Pancreas (tissue), 10 donors: ENCODE data around the gene C2orf68. TPM values are rescaled to one million over a fixed set of nuclear protein-coding genes. Genes with fewer than 3 reads are reported as not detected.
"Not testable (repeated sequence)": the region's sequence is repeated elsewhere in the genome, so short reads cannot be mapped to it uniquely, and the experiment has no call there.

Experiments used
- ATAC-seq, 4 donors: fragments of 200-7000 bp; cut with Tn5 transposase; one replicate each; pipeline versions ENCODE4 v1.8.0 to v1.9.1; 2020; ENCODE audit warnings: mild to moderate bottlenecking in 4 of 4, moderate library complexity in 4 of 4
- DNase-seq, 6 donors: peaks; one replicate each; pipeline ENCODE4 v3.0.0-alpha.2; 2020
- FAIRE-seq: peaks from 2 replicates; lab custom pipeline; 2012; peaks lifted over from hg19 to GRCh38; lab: Jason Lieb, UNC
- H3K27ac ChIP-seq, 4 donors: fragments of 200-600 bp; sonication (generic); 1 replicate in 3 of 4; 2 replicates in 1 of 4; pipeline versions ENCODE4 v1.5.0 to v1.8.0; 2020
- H3K27me3 ChIP-seq, 4 donors: fragments of 200-600 bp; one replicate each; pipeline ENCODE4 v1.8.0; 2021
- H3K36me3 ChIP-seq, 3 donors: fragments of 200-600 bp; sonication (generic) in 1 of 3; one replicate each; pipeline versions ENCODE4 v1.5.0 to v1.8.0; 2020 to 2021
- H3K4me1 ChIP-seq, 3 donors: fragments of 200-600 bp; one replicate each; pipeline ENCODE4 v1.8.0; 2021
- H3K4me3 ChIP-seq, 4 donors: fragments of 200-600 bp; sonication (generic) in 2 of 4; one replicate each; pipeline versions ENCODE4 v1.5.0 to v1.8.0; 2020 to 2021
- H3K9me3 ChIP-seq, 4 donors: fragments of 200-600 bp; one replicate each; pipeline ENCODE4 v1.8.0; 2021
- WGBS, 2 donors: extraction: QIAGEN DNeasy Blood & Tissue Kit; methylation state at CpG; one replicate each; pipeline ENCODE4 v1.1.7; 2013; 5-methylcytosine and 5-hydroxymethylcytosine counted together
- intact Hi-C, 3 donors: fragments of 100-400 bp; cut with DNase I; formaldehyde crosslinking; loops; one replicate each; pipeline versions ENCODE4 v1.11.1 to v1.14.2; 2022
- polyA plus RNA-seq, 2 donors: library from polyadenylated mRNA; stranded (reverse); fragments of 200-250 nt; gene quantifications; one replicate each; pipeline ENCODE4 v1.2.3, GENCODE V29; 2013
- total RNA-seq, 6 donors: library from RNA; stranded (reverse); fragmentation: NEBNext Ultra II Directional in 4 of 6; extraction: Animal tissue kit (Norgen Biotek cat#: 25700) in 4 of 6; gene quantifications; one replicate each; pipeline versions ENCODE4 v1.2.1 to v1.2.4, GENCODE V29; 2021 to 2023
- TF ChIP-seq, protein P1 (sequence below), 4 donors: fragments of 200-600 bp; sonication (generic) in 3 of 4; IDR thresholded peaks; one replicate each; pipeline versions ENCODE4 v1.5.0 to v1.8.0; 2021; ENCODE audit warnings: antibody characterized with exemption in 4 of 4
- donor health status: healthy with polysubstance abuse.
- donor health status: DM: no; HTN: no; CAD: no; lungs with moderate emphysema.
- donor health status: DM: no; HTN: no; CAD: no.
- donor health status: control.
- donor health status: control.
- donor health status: Bipolar disorder and iron deficiency.
- donor health status: DM: yes; HTN: yes; CAD: no.
- donor health status: DM: no; HTN: no; CAD: no.
- donor health status: DM: no; HTN: no; CAD: no.
- donor health status: DM: yes; HTN: yes; CAD: no.

C2orf68 gene
- total and polyA plus RNA-seq, 8 donors: 12.3 to 33.1 (median 15.8) TPM

DNA sequence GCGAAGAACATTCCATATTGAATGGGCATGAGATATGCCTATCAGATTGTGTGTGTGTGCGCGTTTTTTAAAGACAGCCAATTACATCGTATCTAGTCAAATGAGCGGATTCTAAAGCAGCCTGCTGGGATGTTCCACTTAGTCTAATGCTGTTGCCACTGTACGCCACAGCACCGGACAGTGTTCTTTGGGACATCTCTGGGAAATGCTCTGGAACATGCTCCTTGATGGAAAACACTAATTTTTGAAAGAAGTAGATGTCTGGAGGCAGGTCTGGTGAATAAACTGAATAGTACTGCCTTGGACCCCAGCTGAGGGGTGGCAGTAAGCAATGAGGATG lies 5.8 kb downstream of the C2orf68 start:
- Histone ChIP-seq H3K4me1 (peaks cover 14 to 36% (median 24%) of the 10 kb centered on the region in 3 donors), H3K4me3 (no peak overlapping the region), H3K27ac (no peak overlapping the region), H3K36me3 (no peaks in the 10 kb centered on the region), H3K9me3 (no peaks in the 10 kb centered on the region), H3K27me3 (no peaks in the 10 kb centered on the region)
- WGBS, 2 donors: 74 to 75% methylated on average over 7 of the region's 7 CpGs
- TF ChIP-seq, protein P1, sequence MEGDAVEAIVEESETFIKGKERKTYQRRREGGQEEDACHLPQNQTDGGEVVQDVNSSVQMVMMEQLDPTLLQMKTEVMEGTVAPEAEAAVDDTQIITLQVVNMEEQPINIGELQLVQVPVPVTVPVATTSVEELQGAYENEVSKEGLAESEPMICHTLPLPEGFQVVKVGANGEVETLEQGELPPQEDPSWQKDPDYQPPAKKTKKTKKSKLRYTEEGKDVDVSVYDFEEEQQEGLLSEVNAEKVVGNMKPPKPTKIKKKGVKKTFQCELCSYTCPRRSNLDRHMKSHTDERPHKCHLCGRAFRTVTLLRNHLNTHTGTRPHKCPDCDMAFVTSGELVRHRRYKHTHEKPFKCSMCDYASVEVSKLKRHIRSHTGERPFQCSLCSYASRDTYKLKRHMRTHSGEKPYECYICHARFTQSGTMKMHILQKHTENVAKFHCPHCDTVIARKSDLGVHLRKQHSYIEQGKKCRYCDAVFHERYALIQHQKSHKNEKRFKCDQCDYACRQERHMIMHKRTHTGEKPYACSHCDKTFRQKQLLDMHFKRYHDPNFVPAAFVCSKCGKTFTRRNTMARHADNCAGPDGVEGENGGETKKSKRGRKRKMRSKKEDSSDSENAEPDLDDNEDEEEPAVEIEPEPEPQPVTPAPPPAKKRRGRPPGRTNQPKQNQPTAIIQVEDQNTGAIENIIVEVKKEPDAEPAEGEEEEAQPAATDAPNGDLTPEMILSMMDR (IDR thresholded peaks at IDR 0.05): no peak
- no peak for DNase-seq
- intact Hi-C loops: no loop called here
- no peak for FAIRE-seq
- no peak for ATAC-seq

DNA sequence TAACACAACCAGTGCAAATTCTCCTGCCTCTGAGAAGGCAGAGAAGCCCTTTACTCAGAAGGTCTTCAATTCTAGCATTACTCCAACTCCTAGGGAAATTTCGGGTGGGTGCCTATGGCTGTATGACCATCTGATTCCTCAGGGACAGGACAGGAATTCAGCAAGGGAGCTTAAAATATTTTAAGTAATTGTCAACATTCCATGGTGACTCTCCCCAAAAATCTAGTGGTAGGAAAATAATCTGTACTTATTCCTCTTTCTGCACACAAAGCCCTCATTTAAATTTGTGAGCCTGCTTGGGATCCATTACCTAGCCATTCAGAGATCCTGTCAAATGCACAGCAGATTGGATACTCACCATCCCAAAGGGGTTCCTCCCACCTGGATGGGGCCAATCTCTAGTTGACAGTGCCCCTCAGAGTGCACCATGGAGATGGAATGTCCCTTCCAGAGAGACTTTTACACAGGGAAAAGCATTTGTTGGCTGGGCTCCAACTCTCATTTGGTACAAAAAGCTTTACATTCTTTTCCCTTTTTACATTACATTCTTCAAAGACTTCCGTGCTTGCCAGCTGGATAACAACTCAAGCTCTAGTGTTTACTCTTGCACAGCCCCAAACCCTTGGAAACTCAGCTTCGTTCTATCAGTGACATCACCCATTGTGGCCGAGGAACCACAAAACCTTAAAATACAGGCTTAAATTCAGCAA lies 6.3 kb downstream of the C2orf68 start:
- H3K36me3 ChIP-seq: no peaks in the 10 kb centered on the region
- H3K9me3 ChIP-seq: no peaks in the 10 kb centered on the region
- H3K27ac ChIP-seq: no peak overlapping the region
- DNase-seq (peak in 1 of 6 donors; percentile 18), ATAC-seq (no peak), FAIRE-seq (no peak)
- intact Hi-C loops: no loop called here
- no peak overlapping the region for H3K4me3 ChIP-seq
- WGBS, 2 donors: 40 to 51% methylated on average over 4 of the region's 4 CpGs
- H3K4me1 ChIP-seq: peaks cover 14 to 37% (median 26%) of the 10 kb centered on the region in 3 donors
- no peaks in the 10 kb centered on the region for H3K27me3 ChIP-seq
- TF ChIP-seq, protein P1 (IDR thresholded peaks at IDR 0.05): no peak

DNA sequence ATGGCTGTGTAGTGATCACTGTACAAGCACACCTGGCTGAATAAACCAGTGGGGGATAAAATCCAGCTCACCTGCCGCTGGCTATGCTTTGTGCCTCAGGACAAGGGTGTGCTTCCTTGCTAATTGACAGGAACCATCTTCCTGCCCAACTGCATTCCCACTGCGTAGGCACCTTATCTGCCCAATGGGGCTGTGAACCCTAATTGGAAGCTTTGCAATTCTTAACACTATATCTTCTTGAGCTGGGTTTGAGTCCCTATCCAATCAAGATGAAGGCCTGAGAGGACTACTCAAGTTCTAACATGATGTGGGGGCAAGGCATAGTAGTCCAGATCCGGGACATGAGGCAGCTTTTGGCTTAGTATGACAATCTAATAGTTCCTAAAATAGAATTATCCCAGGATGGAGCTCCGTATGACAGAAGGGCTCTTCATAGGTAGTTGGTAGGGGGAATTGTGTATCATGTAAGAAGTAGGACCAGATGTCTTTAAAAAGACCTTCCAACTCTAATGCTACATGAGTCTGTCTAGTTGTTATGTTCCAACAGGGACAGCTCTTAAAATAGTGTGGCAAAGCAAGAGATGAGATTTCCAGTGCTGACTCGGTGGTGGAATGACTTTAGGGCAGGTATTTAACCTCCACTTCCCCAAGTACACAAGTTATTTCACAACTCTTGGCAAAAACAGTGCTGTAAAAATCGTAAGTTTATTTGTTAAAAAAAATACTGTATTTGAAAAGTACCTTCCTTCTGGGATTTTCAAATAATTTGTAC lies 7.1 kb downstream of the C2orf68 start:
- 42 to 47% methylated on average over 6 of the region's 6 CpGs for WGBS, 2 donors
- DNase-seq: no peak
- intact Hi-C loops: no loop called here

DNA sequence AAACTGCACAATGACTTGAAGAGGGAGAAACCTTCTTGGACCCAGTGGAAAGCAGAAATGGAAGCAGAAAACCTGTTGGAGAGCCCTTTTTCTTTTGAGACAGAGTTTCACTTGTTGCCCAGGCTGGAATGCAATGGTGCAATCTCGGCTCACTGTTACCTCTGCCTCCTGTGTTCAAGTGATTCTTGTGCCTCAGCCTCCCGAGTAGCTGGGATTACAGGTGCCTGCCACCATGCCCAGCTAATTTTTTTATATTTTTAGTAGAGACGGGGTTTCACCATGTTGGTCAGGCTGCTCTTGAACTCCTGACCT lies 7.8 kb downstream of the C2orf68 start:
- H3K36me3 ChIP-seq, intact Hi-C loops, ATAC-seq, H3K27ac ChIP-seq, FAIRE-seq, H3K9me3 ChIP-seq, H3K27me3 ChIP-seq: not testable (repeated sequence)
- 71 to 76% methylated on average over 3 of the region's 3 CpGs for WGBS, 2 donors
- peak overlapping the region in 2 of 4 donors; percentile 77 to 87 for H3K4me3 ChIP-seq
- DNase-seq: peak in 1 of 6 donors; percentile 15
- H3K4me1 ChIP-seq: peaks cover 14 to 26% (median 26%) of the 10 kb centered on the region in 3 donors

More for the DNA sequence above, 7.1 kb downstream of the C2orf68 start:
- FAIRE-seq (no peak), ATAC-seq (no peak)
- TF ChIP-seq, protein P1 (IDR thresholded peaks at IDR 0.05): no peak
- Histone ChIP-seq H3K9me3 (no peaks in the 10 kb centered on the region), H3K27ac (no peak overlapping the region), H3K4me1 (peaks cover 14 to 29% (median 26%) of the 10 kb centered on the region in 3 donors), H3K27me3 (no peaks in the 10 kb centered on the region), H3K36me3 (no peaks in the 10 kb centered on the region), H3K4me3 (no peak overlapping the region)

DNA sequence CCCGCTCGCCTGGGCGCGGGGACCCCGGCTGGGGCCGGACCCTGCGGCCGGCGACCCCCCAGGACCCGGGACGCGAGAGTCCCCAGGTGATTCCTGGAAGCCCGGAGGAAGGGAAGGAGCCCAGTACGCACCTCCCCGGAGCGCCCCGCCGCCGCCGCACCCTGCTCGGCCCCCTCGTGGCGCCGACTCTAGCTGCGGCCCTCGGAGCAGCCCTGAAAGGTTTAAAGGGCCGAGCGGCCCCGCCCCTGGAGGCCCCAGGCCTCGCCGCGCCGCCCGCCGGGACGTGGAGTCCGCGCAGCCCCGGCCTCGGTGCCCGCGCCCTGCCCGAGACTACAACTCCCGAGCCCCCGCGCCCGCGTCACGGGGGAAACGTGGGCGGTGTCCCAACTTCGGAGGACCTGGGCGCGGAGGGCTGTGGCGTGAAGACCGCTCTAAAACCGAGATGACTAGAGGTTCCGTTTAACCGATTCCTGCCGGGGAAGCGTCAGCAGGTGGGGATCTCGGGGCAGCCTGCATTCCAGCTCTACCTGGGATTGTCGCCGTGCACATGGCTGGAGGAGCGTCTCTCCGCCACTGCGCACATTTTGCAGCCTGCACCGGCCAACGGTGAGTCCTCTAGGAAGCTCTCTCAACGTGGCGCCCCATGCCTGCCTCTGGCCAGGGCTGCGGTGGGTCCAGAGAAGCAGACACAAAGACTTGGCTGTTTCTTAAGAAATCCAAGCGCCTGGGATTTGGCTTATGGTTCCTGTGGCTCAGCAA lies 9.2 kb downstream of the C2orf68 start, which contains the start of gene TMEM150A:
Gene TMEM150A, minus strand, starts transcription at position 223 of the 759 bp plus-strand sequence. CDS start 750 bp downstream, outside the sequence.
- DNase-seq (peak; percentile 93 to 98 (median 95)), ATAC-seq (peak; percentile 92 to 96 (median 95)), FAIRE-seq (no peak)
- no peaks in the 10 kb centered on the region for H3K27me3 ChIP-seq
- peaks cover 0 to 10% (median 5%) of the 10 kb centered on the region in 3 donors for H3K36me3 ChIP-seq
- intact Hi-C loops: no loop called here
- no peaks in the 10 kb centered on the region for H3K9me3 ChIP-seq
- TF ChIP-seq, protein P1 (IDR thresholded peaks at IDR 0.05): peak; percentile 18 to 30 (median 28)
- WGBS, 2 donors: 0% methylated on average over 51 to 73 of the region's 73 CpGs
- H3K4me1 ChIP-seq: peaks cover 14 to 32% (median 26%) of the 10 kb centered on the region in 3 donors
- H3K27ac ChIP-seq: peak within 1 kb of the TSS; percentile 71 to 81 (median 79)
- peak within 1 kb of the TSS; percentile 77 to 95 (median 84) for H3K4me3 ChIP-seq
